Islet of Langerhans (tissue), 1 donor: ENCODE results near the gene PLEKHA6.

Experiments
- FAIRE-seq: peaks from one replicate; lab custom pipeline; 2011; peaks lifted over from hg19 to GRCh38; lab: Jason Lieb, UNC

The PLEKHA6 gene

DNA sequence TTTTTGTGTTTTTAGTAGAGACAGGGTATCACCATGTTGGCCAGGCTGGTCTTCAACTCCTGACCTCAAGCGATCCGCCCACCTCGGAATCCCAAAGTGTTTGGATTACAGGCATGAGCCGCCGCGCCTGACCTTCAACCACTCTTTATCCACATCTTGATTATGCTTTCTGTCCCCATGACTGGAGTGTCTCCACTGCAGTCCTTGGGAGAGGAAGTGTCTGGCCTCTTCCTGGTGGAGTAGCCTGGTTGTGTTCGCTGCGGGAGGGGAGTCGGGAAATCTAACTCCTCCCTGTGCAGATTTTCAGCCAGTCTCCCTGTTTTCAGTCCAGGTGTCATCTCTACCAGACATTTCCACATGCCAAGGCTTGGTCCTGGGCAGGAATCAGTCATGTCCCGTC is 173.1 kb downstream of the PLEKHA6 start:
- no peak for FAIRE-seq

DNA sequence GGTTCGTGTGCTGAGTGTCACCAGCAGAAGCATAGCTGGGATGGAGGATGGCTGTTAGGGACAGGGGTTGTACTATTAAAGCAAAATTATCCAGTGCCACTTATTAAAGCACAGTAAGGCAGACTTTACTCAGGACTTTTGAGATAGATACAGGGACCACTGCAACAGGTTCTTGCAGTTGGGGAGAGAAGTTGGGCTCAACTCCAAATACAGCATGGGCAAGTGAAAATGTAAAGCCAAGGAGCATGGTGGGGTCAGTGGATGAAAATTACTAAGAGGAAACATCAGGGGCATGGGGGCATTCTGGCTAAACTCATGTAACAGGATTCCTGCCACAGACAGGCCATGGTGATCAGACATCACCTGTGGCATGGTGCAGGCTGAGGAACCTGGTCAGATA is 178.6 kb downstream of the PLEKHA6 start:
- no peak for FAIRE-seq

DNA sequence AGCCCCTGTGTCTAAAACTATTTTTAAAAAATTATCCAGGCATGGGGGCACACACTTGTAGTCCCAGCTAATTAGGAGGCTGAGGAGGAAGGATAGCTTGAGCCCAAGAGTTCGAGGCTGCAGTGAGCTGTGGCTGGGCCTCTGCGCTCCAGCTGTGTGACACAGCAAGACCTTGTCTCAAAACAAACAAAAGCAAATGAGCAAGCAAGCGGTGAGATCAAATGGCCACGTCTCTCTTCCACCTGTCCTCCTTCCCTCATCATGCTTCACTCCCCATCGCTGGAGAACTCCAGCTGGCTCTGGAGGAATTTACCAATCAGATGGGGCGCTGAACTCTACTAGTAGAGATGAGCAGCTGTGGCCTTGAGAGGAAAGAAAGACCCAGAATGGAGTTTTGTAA is 179.6 kb downstream of the PLEKHA6 start:
- FAIRE-seq, result no peak

DNA sequence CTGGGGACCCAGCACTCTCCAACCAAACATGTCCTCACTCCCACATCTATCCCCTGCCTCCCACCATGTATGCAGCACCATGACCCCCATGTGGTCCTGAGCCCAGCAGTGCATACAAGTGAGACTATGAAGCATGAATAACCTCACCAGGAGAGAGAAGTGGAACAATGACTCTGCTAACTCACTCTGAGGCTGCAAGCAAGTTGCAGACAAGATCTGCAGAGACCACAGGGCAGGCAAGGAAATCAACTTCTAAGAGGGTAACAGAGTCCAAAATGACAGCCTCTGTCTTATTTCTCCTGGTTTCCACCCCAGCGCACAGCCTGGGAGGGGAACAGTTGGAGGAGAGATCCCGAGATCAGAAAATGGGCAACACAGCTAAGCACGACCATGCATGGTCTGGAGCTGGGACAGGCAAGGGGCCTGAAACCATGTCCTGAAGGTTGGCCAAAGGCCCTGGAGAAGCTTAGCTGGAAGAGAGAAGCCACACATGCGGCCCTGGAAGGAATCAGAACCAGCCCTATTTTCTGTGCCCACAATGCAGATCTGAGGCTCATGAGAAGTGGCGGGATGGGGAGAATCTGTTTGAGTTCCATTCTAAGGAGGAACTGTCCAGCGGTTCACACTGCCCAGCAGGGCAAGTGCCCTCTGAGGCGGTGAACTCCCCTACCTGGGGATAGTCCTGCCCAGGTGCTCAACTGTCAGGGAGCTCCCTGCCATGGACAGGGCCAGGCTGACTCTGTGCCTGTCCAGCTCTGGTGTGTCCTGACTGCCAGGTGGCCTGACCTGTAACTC is 181.0 kb downstream of the PLEKHA6 start:
- no peak for FAIRE-seq

DNA sequence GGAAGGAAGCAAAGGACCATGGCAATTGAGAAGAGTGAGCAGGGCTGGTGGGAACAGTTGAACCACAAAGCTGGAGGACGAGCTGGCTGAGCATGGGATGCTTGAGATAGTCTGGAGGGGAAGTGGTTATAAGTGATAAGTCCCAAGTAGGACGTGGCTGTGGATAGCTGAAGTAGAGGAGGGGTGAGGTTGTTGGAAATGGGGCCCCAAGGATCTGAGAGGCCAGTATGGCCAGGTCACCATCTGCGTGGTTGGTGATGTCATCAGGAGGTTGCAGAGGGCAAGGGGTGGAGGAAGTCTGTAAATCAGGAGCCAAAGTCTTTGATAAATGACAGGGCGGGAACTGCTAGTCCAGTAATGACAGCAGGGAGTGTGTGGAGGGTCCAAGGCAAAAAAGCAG is 182.6 kb downstream of the PLEKHA6 start:
- no peak for FAIRE-seq

DNA sequence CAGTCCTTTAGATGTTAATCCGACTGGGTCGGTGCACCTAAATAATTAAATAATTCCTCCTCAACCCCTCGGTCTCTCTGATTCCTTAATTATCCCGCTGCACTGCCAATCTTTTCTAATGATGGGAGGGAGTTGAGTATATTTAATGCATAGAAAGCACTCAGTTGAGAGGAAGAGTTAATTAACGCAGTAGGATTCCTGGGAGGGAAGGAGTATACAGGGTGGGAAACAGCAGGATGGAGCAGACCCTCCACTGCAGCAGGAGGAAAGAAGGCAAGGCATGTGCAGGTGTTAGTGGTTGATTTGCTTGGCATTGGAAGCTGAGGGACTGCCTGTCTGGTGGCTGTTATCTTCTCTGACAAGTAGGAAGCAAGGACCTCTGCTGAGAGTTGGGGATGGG is 183.7 kb downstream of the PLEKHA6 start:
- no peak for FAIRE-seq

DNA sequence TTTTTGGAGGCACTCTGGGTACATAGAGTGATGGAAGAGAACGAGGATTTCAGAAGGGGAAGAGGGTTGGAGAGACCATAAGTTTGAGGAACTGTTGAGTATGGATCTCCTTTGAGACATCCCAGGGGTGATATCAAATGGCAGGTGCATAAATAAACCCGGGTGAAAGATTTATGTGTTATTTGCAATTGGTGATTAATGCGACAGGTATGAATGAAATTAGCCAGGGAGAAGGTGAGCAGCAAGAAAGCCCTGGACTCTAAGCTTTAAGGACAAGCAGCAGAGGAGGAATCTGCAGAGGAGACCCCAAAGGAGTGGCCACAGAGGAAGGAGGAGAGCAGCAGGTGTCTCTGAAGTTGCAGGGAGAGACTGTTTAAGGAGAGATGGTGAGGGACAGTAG is 184.8 kb downstream of the PLEKHA6 start:
- no peak for FAIRE-seq

DNA sequence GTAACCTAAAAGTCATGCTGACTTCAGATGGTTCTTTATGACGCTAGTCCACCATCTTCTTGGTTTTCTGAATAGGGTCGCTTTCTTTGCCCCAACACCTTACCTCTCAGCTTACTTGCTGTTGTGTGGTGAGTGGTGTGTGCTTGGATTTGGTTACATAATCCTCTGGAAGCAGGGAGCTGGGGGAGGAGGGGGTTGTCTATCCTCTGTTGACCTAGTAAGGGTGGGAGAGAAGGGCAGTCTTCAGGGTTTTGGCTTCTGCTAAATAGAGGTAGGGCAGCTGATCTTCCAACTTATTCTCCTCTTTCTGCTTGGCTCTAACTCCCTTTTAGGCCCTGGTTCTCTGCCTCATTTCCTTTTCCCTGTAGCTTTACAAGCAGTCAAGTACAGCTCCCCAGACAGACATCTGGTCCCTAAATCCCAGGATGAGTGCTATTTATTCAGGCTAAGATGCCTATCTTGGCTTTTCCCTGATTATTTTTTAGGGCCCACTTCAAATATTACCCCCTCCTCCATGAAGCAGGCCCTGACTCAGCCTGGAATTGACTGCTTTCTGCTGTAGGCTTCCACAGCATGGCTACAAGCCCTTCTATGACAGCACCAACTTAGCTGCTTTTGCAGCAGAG is 187.2 kb downstream of the PLEKHA6 start:
- no peak for FAIRE-seq

DNA sequence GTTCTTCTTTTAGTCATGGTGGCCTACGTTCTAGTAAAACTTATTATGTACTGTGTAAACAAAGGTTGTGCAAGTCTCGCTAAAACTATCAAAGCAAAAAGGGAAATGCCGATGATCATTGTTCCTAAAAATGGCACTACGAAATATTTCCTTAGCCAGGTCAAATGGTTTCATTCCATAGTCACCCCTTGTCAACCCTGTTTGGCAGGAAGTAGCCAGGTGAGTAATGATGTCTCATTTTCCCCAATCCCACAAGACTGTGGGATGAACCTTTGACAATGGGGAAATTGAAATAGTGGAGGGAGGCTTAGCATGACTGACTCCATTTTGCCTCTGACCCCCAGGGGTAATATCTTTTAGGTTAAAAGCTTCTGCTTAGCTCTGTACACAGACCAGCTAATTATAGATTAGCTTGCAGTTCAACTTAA is 188.0 kb downstream of the PLEKHA6 start:
- no peak for FAIRE-seq

DNA sequence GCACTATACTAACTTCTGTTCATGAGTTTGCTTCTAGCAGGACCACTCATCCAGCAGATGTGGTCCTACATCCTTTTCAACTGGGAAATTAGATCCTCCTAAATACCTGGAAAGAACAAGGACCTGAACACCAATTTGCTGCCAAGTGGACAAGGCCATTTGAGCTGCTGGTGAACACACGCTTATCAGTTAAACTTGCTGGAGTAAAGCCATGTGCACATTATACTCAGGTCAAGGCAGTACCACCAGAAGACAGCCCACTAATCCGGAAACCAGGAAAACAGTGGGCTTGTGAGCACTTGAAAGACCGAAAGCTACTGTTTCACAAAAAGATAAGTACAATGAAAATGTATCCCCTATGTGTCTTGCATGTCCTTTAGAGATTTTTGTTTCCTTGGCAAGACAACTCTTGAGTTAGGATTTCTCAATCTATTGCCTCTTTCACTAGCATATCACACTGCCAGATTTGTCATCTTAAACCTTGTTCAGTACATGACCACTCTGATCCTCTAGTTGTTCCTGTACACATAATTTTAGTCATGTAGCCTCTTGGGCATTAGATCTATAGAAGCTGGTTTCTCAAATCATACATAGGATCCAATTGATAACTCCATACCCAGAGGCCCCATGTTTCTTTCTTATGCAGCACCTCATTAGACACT is 189.1 kb downstream of the PLEKHA6 start:
- FAIRE-seq, result no peak

DNA sequence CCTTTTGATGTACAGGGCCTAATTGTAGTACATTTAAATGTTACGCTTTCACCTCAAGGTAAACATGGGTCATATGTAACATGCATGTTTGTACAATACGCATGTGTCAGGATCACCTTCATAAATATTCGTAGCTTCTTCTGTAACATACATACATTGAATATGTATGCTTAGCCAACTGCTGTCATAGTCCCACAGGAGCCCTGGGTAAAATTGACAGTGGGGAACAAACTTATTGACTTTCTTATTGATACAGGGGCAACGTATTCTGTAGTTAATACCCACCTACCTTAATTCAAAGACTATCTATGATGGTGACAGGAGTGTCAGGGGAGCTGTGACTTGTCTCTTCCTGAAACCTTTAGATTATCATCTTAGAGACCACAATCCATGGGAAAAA is 189.9 kb downstream of the PLEKHA6 start:
- no peak for FAIRE-seq
